Fibroblast of villous mesenchyme (primary cell): Measurements from ENCODE around the gene RRN3. TPM values are rescaled to one million over a fixed set of nuclear protein-coding genes. Genes with fewer than 3 reads are reported as not detected.

Experiments
- DNase-seq: peaks from one replicate; pipeline ENCODE4 v3.0.0-alpha.2; 2010; ENCODE audit warnings: low read depth
- H3K4me3 ChIP-seq: 2 replicates; pipeline ENCODE4 v1.5.1; 2011; ENCODE audit warnings: low read depth, mild to moderate bottlenecking, low read length
- total RNA-seq: library from RNA; depleted of rRNA; stranded (reverse); fragments of >200 nt; gene quantifications from 2 replicates; pipeline ENCODE4 v1.2.3, GENCODE V29; 2012
- TF ChIP-seq, protein P1 (sequence below): IDR thresholded peaks from 2 replicates; pipeline ENCODE4 v1.5.1; 2012; ENCODE audit warnings: low read depth, mild to moderate bottlenecking, low read length; ENCODE audit not compliant: insufficient read depth

The RRN3 gene
- total RNA-seq, 1 donor: 43.2 TPM

DNA sequence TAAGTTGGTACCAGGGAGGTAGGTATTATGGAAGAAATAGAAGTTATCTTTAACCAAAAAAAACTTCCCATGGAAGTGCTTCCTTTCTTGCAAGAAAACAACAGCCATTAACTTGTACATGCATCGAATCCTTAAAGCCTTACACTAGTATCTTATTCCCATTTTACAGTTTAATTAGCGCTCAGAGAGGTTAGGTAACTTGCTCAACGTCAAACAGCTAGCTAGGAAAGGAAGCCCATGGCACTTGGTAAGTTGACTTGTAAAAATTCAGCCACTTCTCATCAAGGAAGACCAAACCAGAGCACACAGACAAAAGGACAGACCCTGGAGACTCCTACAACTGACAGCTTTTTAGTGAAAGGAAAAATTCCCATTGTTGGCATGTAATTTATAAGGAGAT, 34.7 kb downstream of the RRN3 start:
- no peak overlapping the region for H3K4me3 ChIP-seq
- TF ChIP-seq, protein P1, sequence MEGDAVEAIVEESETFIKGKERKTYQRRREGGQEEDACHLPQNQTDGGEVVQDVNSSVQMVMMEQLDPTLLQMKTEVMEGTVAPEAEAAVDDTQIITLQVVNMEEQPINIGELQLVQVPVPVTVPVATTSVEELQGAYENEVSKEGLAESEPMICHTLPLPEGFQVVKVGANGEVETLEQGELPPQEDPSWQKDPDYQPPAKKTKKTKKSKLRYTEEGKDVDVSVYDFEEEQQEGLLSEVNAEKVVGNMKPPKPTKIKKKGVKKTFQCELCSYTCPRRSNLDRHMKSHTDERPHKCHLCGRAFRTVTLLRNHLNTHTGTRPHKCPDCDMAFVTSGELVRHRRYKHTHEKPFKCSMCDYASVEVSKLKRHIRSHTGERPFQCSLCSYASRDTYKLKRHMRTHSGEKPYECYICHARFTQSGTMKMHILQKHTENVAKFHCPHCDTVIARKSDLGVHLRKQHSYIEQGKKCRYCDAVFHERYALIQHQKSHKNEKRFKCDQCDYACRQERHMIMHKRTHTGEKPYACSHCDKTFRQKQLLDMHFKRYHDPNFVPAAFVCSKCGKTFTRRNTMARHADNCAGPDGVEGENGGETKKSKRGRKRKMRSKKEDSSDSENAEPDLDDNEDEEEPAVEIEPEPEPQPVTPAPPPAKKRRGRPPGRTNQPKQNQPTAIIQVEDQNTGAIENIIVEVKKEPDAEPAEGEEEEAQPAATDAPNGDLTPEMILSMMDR: no peak
- no peak for DNase-seq

DNA sequence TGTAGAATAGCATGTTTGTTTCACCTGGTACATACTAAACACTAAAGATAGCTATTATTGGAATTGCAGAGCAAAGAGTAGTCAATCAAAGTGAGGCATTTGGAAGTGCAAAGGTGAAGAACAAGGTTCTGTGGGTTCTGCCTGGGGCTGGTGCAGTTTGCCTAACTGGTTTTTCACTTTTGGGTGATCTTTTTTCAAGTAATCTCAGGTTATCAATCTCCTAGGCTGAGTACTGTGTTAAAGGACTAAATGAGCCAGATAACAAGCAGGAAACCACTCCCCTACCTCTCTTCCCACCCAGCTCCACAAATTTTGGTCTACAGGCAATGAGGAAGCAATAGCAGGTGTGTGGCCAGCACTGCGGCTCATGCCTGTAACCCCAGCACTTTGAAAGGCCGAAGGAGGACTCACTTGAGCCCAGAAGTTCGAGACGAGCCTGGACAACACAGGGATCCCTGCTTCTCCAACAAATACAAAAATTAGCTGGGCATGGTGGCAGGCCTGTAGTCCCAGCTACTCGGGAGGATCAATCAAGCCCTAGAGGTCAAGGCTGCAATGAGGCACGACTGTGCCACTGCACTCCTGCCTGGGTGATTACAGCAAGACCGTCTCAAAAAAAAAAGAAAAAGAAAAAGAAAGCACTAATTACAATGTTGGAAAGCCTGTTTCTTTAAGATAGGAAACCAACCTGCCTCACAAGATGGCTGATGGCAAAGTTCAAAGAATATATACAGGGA, 36.2 kb downstream of the RRN3 start:
- DNase-seq: no peak

DNA sequence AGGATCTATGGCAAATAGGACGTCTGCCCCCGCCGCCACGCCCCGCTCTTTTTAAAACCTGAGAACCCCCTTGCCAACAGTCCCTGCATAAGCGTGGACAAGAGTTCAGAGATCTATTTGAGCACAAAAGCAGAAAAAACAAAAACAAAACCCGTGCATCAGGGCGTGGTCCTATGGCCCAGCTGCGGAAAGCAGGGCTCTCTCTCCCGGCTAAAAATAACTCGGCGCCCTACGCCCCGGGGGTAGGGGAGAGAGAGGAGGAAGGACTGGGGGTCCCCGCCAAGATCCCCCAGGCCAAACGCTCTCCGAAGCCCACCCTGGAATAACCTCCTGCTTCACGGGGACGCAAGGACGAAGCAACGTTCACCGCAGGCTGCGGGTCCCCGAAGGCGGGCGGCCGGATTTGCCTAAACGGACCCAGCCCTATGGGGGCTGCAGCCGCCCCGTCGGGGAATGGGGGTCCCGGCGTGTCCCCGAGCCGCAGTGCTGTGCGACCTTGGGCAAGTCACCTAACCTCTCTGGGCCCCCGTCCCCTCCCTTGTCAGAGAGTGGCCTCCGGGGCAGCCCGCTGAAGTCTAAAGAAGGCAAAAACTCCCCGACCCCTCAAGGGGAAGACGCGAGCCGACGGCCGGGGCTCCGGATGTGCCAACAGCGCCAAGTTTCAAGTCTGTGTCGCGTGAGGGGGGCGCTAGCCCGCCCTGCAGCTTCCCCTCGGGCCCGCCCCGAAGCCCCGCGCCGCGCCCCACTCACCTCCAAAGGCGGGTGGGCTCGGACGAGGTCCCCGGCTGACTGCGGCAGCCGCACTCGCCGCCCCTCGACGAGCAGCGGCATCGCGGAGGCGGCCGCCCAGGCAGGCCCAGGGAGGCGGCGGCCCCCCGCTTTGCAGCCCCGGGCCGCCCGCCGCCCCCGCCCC, 38.7 kb downstream of the RRN3 start:
- TF ChIP-seq, protein P1: no peak
- DNase-seq: peak; percentile 53
- H3K4me3 ChIP-seq: peak overlapping the region; percentile 93

More for the DNA sequence above, 36.2 kb downstream of the RRN3 start:
- TF ChIP-seq, protein P1: no peak
- H3K4me3 ChIP-seq: no peak overlapping the region

DNA sequence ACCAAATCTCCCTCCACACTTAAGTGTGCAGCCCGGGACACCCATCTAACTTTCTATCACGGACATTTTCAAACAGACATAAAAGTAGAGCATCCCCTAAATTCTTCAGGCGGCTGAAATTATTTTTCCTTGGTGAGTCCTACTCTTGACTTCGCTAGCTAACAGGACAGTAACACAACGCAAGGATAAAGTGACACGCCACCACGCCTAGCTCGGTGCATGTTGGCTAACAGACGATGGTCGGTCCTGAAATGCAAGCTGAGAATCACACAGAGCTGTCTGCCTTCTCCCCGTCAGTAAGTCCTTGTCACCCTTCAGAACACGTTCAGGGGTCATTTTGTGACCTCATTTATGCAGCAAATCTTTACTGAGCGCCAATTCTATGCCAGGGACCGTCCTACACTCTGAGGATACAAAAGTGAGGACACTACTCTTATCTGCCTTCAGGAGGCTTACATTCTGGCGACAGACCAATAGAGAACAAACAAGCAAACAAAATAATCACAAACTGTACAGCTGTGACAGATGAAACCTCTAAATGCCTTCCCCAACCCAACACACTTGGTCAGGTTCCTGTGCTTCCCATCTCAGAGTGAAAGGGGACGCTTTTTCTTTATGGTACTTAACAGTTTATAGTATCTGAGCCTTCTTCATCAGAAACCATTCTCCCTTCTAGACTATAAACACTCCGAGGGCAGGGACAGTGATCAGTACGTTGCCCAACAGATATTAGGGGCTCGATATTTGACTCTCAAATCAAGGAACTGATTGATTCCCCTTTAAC, 39.5 kb downstream of the RRN3 start:
- peak overlapping the region; percentile 93 for H3K4me3 ChIP-seq
- TF ChIP-seq, protein P1: no peak
- DNase-seq: no peak

DNA sequence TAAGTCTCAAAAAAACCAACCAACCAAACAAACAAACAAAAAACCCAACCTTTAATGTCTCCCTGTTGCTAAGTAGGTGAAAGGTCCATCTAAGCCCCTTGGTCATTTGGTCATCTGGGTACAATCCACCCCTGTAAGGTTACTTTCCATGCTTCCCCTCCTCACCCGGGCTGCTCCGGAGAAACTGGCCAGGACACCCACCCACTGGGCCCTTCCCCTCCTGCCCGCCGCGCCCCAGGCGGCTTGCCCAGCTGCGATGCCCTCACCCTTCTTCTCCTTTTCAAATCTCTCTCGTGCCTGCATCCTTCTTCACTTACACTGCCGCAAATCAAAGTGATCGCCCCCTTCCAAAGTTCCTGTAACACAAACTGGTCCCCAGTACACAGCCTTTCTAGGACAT, 40.2 kb downstream of the RRN3 start:
- H3K4me3 ChIP-seq: no peak overlapping the region
- DNase-seq: no peak
- TF ChIP-seq, protein P1: no peak

DNA sequence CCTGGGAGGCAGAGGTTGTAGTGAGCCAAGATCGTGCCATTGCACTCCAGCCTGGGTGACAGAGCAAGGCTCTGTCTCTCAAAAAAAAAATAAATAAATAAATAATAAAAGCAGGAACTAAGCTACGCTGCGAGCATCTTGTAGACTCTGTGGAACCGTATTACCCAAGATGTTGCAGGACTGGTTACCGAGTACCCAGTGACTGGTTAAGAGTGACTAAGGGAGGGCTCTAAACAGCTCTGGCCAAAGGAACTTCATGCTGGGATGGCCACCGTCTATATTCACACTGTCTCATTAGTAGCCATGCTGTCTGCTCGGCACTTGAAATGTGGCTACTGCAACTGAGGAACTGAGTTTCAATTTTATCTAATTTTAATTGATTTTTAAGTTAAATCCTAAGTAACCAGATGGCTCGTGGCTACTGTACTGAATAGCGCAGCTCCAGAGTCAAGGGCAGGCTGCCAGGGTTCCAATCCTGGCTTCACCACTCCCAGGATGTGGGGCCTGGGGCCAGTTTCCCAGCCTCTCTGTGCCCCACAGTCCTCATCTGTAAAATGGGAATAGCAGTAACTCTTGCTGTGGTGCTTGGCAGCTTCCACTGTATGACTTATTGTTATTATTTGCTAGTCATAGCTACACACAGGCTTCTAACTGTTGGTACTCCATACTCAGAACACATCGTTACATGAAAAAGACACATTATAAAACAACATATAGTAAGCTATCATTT, 41.2 kb downstream of the RRN3 start:
- DNase-seq: no peak
- H3K4me3 ChIP-seq: no peak overlapping the region
- TF ChIP-seq, protein P1: no peak
